NCI-H128 (cell line): Measurements from ENCODE around the gene BACE2.
"Not testable (repeated sequence)": the region's sequence is repeated elsewhere in the genome, so short reads cannot be mapped to it uniquely, and the experiment has no call there.

Experiments
- DNase-seq: peaks from one replicate; lab custom pipeline; 2025; ENCODE audit not compliant: unreplicated experiment; lab: John Stamatoyannopoulos, UW

The BACE2 gene

DNA sequence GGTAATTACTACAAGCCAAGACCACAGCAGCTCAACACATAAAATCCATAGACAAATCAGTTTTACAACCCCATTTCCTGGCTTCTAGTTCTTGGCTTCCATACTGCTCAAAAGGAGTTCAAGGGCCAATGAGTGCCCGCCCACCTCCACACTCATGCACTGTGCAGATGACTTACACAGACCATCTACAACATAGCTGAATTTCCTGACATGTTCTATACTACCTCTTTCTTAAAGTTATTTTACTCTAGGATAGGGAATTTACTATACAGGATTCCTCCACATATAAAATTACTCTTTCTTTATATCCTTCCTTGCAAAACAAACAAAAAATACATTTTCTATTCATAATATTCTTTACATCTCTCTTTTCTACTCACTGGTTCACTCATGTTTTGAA lies 14.6 kb downstream of the BACE2 start:
- DNase-seq = no peak

DNA sequence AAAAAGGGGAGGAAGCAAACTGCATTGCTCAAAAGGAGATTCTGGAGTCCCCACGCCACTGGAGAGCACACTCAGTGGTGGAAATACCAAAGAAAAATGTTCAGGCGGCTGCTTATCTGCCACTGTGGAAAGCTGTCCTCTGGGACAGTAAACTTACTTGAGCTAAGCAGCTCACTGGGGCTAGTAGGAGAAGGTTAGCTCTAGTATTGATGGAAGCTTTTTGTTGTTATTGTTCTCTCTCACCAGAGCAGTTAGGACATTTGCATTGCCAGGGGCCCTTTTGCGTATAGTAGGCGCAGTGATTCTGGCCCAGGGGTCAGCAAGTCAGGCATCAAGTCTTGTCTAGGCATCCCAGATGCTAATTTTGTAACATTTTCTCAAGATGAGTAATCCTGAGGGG lies 15.6 kb downstream of the BACE2 start:
- no peak for DNase-seq

DNA sequence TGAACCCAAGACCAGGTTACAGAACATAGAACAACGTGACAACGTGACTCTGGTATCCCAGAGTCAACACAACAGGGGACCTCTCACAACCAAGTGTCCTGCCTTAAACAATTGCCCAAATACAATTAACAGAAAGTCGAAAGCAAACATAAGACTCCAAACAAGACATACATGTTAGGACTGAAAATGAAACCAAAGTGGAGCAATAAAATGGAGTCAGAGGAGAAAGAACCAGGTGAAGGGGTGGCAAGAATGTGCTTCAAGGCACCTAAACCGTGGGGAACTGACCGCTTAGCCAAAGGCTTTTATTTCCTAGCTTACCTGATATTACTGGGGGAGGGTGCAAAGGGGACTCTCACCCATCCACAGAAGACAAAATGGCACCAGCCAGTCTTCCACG lies 17.8 kb downstream of the BACE2 start:
- no peak for DNase-seq

DNA sequence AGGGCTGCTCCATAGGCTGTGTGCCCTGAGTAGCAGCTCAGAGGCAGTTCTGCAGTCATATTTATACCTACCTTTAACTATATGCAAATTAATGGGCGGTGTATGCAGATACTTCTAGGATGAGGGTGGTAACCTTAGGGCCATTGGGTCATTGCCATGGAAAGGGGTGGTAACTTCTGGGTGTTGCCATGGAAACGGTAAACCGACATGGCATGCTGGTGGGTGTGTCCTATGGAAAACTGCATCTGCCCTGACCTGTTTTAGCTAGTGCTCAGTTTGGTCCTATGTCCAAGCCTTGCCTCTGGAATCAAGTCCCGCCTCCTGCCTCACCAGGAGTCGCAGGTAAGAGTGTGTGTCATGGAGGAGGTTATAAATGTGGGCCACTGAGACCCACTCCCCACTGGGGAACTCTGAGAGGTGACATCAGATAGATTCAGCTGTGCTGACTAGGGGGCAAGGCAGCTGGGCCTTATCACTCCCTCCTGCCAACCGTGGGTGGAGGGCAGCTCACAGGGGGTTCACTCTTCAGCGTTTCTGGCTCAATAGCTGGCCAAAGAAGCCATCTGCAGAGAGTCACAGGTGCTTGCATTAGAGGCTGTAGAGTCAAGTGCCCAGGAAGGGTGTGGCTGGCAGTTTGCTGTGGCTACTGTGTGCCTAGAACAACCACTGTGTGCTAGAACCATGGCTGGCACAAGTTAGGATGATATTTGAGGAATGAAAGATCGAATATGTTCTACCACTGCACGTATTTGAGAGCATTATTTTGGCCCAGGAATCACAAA lies 19.0 kb downstream of the BACE2 start:
- no peak for DNase-seq

DNA sequence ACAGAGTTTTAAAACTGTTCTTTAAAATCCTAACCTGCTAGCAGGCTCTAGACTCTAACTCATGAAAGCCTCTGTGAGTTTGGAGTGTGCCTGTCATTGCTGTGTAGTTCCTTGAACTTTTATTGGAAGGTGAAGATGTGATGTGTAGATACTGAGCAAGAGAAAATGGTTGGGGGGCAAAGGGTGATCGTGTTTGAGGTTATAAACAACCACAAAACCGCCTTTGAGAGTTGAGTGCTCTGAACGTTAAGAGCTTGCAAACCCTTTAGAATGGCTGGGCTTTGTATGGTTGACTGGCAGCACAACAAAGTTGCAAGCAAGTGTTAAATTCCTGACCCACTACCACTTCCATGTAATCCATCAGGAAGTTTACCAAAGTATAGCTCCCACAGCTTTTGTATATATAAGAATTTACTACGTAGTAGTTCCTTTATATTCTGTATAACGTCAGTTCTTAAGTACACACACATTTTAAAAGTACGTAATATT lies 19.6 kb downstream of the BACE2 start:
- DNase-seq = no peak

DNA sequence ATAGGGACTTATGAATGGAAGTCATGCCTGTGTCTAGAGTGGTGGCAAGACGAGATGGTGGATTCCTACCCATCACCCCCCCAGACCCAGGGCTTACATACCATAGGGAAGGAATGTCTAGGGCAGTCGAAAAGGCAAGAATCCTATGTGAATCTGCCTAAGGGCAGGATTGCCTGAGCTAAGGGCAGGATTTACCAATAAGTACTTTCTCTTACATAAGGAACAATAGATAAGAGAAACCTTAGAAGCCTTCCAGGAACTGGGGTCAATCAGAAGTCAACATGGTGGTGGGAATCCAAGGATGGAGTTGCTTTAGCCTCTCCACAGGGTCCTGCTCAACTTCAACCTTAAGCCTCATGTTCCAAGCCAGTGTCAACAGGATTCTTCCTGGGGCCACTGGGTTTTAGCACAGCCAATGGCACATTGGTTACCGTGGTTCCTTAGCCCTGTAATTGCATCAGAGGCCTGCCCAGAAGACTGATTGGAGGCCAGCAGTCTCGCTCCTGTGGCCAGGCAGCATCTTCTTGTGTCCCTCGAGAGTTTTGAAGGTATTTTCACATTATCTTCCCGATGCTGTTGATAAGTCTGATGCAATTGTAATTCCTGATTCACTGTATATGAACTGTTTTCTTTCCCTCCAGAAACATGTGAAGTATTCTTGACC lies 20.7 kb downstream of the BACE2 start:
- DNase-seq = no peak

DNA sequence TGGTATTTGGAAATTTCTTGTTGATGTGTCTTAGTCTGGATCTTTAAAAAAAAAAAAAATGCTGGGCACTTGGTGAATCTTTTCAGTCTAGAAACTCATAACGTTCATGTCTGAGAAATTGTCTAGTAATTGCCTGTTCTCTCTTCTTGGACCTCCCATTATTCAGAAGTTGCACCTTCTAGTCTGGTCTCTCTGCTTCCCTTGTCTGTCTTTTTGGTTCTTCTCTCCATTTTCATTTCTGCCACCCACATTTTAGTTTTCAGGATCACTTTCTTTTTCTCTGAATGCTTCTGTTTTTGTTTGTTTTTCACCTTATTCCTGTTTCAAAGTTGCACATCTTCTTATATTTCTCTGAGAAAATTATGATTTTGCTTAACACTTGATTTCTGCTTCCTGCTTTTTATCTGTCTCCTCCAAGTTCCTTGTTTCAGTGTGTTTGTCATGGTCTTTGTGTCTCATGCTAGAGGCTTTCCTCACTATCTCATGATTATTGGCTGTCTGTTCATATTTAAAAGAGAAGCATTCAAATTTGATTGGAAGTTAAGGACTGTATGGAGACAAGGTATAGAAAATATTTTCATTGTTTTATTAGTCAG lies 21.3 kb downstream of the BACE2 start:
- no peak for DNase-seq

DNA sequence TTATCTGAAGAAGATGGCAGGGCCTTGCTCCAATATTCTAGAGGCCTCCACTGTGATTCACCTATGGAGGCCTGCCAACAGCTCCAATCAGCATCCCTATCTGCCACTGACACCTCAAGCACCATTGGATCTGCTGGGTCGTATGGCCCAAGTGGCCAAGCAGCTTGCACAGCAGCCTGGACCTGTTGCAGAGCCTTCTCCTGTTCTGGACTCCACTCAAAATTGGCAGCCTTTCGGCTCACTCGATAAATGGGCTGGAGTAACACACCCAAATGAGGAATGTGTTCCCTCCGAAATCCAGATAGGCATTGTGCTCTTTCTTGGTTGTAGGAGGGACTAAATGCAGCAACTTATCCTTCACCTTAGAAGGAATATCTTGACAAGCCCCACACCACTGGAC lies 24.6 kb downstream of the BACE2 start:
- DNase-seq = not testable (repeated sequence)

DNA sequence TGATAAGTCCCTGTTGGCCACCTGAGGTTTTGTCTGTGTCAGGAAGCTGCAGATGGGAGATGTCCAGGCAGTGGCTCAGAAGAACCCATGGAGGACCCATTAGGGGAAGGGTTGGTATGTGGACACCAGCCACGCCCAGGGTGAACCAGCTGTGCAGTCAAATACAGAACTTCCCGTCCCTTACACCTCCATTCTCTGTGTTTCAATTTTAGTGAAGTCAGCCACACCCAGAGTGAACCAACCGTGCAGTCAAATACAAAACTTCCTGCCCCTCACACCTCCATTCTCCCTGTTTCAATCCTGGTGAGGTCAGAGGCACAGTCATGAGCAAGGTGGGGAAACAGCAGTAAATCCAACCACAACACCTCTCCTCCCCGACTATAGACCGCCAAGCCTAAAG lies 27.4 kb downstream of the BACE2 start:
- no peak for DNase-seq

DNA sequence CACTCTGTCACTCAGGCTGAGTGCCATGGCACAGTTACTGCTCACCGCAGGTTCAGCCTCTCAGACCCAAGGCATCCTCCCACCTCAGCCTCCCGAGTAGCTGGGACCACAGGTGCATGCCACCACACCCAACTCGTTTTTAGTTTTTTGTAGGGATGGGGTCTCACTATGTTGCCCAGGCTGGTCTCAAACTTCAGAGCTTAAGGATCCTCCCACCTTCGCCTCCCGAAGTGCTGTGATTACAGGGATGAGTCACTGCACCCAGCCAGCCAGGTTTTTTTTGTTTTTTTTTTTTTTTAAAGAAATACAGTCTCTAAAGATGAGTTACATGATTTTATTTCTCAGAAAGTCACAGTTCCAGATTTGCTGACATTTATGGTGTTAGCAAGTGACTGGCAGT lies 29.0 kb downstream of the BACE2 start:
- no peak for DNase-seq

DNA sequence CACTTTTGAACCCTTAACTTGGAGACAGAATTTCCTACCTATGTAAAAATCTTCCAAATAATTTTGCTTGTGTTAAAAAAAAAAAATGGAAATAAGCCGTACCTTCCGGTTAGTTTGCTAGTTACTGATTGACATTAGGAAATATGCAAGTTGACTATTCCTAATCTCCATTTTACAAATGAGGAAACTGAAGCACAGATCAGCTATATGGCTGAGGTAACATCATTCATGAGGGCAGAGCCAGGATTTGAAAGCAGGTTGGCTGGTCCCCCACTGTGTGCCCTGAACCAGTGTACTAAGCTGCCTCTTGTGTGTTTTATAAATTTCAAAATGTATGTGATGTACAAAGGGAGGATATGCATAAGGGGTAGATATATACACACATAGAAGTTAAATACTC lies 29.6 kb downstream of the BACE2 start:
- DNase-seq = no peak

DNA sequence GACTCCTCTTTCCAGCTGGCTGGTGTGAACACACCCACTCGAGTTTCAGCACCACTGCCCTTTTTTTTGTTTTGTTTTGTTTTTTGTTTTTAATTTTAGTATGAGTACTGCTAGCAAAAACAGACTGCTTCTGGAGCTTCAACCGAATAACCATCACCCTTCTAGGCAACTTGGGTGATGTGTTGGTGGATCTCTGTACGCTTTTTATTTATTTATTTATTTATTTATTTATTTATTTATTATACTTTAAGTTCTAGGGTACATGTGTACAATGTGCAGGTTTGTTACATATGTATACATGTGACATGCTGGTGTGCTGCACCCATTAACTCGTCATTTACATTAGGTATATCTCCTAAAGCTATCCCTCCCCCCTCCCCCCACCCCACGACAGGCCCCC lies 30.7 kb downstream of the BACE2 start:
- not testable (repeated sequence) for DNase-seq

DNA sequence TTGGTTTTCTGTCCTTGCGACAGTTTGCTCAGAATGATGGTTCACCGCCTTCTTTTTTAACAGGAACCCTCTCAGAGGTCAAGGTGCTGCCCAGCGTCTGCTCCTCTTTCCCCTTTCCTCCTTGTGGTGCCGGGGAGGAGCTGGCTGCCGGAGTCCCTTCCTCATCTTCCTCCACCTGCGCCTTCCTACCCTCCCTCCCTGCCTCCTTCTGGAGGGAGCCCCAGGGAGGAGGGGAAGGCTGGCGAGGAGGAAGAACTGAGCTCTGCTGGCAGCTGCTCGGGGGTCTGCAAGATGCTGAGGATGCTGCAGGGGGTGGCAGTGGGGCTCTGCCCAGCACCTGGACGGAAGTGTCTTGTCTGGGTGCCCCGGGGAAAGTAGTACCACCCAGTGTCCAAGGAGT lies 31.2 kb downstream of the BACE2 start:
- DNase-seq = no peak

DNA sequence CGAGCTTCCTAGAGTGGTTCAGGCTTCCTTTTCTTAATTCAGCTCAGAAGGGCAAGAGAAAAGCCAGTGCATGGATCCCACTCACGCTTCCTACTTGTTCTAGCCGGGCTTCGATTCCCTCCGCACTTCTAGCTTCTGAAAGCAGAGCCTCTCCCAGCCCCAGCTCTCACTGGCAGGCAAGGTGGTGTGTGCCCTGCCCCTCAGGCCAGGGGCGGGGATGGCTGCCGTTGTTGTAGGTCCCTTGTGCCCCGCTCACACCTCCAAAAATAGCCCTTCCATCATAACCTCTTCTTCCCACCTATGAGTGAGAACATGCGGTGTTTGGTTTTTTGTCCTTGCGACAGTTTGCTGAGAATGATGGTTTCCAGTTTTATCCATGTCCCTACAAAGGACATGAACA lies 31.6 kb downstream of the BACE2 start:
- no peak for DNase-seq

DNA sequence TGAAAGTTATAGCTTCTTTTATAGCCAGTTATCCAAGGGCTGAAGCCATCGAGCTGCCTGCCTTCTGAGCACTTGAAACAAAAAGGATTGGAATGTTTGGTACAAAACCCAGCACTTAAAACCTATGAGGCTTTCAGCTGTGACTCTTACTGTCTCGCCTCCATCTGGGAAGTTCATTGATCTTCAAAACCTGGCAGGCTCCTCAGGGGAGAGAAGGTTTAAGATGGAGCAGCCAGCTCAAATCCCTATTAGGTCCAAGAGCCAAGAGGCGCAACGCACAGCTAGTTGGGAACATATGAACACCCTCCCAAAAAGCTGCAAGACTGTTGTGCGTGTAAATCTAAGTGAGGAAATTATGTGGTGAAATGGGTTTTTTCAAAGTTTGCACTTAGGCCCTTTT lies 33.4 kb downstream of the BACE2 start:
- DNase-seq = no peak

DNA sequence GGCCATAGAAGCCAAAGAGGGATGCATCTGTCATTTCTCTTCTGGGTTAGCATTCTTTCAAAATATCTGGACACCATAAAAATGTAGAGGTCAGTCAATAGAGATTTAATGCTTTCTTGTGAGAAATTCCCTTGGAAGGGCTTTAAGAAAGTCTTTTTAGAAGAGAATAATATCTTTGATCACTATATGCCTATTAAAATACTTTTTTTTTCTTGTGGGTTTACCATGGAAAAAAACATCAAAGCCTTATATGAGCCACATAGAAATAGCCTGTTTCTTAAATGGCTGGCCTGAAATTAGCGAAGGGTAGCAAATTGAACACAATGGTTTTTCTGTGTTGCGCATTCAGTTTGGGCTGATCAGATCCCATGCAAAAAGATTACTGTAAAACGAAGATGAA lies 36.8 kb downstream of the BACE2 start:
- no peak for DNase-seq

DNA sequence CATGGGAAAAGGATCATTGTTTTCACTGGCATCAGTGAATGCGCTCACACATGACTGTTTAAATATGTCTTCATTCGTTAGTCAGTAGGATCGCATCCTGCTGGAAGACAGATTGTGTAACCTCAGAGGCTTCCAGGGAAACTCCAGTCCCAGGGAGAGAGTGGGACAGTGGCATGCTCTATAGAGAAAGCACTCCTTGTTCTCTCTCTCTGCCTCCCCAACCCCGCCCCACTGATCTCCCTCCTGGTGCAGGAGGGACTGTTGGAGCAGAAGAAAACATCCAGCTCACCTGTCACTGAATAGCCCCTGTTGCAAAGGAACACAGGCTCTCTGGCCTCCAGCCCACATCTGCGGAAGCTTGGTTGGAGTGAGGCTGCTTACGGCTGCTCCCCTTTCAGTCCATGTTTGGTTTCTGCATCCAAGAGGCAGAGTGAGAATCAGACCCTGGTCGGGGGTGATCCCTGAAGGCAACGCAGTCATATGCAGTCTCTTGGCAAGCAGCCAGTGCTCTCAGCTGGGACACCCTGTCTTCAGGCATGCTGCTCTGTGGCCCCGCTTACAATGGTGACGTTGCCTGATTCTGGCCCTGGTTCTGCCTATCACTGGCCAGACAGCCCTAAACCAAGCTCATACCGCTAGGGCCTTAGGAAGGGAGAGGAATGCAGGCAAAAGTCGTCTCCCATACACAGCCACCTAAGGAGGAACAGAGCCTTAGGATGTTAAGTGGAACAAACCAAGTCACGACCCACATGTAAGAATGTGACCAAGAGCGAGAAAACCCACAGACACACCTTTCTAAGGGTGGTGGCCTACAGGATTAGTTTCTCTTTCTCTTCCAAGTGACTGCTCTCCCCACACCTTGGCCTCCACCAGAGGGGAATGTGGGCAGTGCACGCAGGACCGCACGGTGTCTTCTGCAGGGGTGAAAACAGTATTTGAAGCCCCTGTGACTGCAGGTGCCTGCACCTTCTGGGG lies 39.7 kb downstream of the BACE2 start:
- DNase-seq = no peak

DNA sequence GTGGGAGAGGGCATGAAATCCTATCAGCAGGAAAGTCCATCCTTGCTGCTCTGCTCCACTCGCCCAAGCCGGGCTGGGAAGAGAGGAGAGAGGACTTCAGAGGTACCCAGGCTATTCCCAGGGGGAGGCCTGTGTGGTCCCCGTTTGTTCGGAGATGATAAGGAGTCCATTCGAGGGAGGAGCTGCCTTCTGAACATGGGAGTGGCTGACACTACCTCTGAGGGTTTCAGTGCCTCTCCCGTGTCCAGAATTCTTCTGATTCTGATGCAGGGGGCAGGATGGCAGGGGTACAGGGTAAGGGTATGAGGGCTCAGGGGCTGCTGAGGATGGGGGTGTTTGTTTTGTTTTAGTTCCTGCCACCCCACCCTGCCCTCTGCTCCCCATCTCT lies 40.4 kb downstream of the BACE2 start:
- DNase-seq = no peak

DNA sequence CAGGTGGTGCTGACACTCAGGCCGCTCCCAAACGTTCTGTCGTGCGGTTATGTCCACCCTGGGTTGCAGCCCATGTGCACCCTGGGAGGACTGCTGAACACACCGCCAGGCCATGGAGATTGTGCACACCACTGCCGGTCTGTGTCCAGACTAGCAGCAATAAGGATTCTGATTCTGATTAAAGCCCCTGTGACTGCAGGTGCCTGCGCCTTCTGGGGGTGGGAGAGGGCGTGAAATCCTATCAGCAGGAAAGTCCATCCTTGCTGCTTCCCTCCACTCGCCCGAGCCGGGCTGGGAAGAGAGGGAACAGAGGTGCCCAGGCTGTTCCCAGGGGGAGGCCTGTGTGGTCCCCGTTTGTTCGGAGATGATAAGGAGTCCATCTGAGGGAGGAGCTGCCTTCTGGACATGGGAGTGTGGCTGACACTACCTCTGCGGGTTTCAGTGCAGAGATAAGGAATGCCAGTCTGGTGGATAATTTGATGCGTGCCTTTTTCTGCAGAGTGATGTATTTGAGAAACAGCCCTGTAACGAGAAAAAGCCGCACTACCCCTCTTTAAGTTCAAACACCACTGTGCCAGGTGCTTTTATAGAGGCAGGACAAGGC lies 41.2 kb downstream of the BACE2 start:
- no peak for DNase-seq

DNA sequence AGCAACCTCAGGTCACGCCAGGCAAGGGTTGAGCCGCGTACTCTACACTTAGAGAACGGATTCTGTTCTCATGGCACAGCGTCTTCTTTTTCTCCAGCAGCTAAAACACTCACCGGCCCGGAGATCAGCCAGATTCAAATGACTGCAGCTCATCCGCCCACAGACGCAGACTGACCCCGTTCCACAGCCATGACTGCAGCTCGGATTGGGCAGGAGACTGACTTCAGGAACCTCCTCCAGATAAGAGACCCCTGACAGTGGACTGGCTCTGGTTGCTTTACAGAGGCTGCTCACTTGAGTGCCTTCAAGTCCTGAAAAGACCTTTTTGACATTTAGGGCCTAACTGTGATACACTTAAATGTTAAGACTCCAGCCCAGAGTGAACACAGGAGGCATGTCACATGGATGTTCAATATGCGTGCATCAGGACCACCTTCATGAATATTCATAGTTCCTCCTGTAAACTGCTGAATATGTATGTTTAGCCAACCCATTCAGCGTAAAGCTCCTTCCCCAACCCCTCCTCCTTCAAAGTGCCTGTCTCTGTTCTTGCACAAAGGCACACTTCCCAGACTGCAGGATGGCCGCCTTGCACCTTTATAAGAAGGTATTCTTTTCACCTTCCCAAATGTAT lies 42.6 kb downstream of the BACE2 start:
- no peak for DNase-seq
